Measurements from ENCODE around the gene ADH7. TPM values are rescaled to one million over a fixed set of nuclear protein-coding genes. Genes with fewer than 3 reads are reported as not detected.

ADH7 gene
- total and polyA plus RNA-seq, 2 of the 13 experiments (the other 11 are each of a cell fraction or from before 2014, with no cell fraction given): not detected

DNA sequence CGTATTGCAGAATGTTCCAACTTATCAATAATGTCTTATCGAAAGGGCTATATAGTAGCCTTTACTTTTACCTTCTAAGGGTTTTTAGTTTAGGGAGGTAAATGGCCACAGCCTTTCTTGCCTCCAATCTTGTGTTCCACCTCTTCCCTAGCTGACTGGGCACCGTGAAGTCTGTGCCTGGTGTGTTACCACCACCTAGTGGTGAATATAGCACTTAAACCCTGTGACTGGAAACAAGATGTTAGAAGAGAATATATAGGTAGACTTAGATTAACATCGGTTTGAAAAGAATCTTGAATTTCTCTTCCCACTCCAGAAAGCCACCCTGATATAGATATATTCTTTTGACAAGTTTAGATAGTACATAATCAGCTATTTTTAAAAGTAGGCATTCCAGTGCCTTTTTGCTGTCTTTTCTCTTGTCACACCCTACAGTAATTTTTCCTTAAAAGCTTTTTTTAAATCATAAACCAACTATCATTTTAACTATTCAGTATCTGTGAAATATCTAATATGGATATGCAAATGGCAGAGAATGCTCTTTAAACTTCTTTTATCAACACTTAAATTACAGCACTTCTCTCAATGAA lies 27.8 kb upstream of the ADH7 start (continued):
- TF ChIP-seq, protein P1, sequence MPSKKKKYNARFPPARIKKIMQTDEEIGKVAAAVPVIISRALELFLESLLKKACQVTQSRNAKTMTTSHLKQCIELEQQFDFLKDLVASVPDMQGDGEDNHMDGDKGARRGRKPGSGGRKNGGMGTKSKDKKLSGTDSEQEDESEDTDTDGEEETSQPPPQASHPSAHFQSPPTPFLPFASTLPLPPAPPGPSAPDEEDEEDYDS (CRISPR knock-in tag; IDR thresholded peaks at IDR 0.05): no peak
- TF ChIP-seq, protein P2, sequence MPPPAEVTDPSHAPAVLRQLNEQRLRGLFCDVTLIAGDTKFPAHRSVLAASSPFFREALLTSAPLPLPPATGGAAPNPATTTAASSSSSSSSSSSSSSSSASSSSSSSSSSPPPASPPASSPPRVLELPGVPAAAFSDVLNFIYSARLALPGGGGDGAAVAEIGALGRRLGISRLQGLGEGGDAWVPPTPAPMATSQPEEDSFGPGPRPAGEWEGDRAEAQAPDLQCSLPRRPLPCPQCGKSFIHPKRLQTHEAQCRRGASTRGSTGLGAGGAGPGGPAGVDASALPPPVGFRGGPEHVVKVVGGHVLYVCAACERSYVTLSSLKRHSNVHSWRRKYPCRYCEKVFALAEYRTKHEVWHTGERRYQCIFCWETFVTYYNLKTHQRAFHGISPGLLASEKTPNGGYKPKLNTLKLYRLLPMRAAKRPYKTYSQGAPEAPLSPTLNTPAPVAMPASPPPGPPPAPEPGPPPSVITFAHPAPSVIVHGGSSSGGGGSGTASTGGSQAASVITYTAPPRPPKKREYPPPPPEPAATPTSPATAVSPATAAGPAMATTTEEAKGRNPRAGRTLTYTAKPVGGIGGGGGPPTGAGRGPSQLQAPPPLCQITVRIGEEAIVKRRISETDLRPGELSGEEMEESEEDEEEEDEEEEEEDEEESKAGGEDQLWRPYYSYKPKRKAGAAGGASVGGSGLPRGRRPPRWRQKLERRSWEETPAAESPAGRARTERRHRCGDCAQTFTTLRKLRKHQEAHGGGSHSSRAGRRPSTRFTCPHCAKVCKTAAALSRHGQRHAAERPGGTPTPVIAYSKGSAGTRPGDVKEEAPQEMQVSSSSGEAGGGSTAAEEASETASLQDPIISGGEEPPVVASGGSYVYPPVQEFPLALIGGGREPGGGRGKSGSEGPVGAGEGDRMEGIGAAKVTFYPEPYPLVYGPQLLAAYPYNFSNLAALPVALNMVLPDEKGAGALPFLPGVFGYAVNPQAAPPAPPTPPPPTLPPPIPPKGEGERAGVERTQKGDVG (CRISPR knock-in tag; IDR thresholded peaks at IDR 0.05; ENCODE audit: borderline replicate concordance): no peak
- TF ChIP-seq SP140L (CRISPR knock-in tag; IDR thresholded peaks at IDR 0.05; ENCODE audit: borderline replicate concordance) (no peak), FOXM1 (CRISPR knock-in tag; IDR thresholded peaks at IDR 0.05) (no peak), U2AF1 (optimal IDR thresholded peaks at IDR 0.05; ENCODE audit: low read depth, low read length) (no peak), RXRB (CRISPR knock-in tag; IDR thresholded peaks at IDR 0.05; ENCODE audit: borderline replicate concordance) (peak; percentile 16; the same call in 1 of the 2 replicates), TBX3 (IDR thresholded peaks at IDR 0.05; ENCODE audit: borderline replicate concordance) (no peak), ZSCAN9 (CRISPR knock-in tag; IDR thresholded peaks at IDR 0.05; ENCODE audit: borderline replicate concordance) (no peak), SMC3 (IDR thresholded peaks at IDR 0.05; ENCODE audit: low read length) (peak; percentile 83), ZNF891 (CRISPR knock-in tag; IDR thresholded peaks at IDR 0.05) (no peak), SIX1 (CRISPR knock-in tag; IDR thresholded peaks at IDR 0.05; ENCODE audit: borderline replicate concordance) (no peak), ZNF383 (CRISPR knock-in tag; IDR thresholded peaks at IDR 0.05; ENCODE audit: borderline replicate concordance) (no peak), ARNT2 (CRISPR knock-in tag; IDR thresholded peaks at IDR 0.05; ENCODE audit: low read depth) (no peak), ZNF205 (CRISPR knock-in tag; IDR thresholded peaks at IDR 0.05) (no peak), TSC22D2 (CRISPR knock-in tag; IDR thresholded peaks at IDR 0.05; ENCODE audit: borderline replicate concordance) (0 out of 2 replicates have a peak, but pooled peaks have one; percentile 51), KLF16 (CRISPR knock-in tag; IDR thresholded peaks at IDR 0.05) (0 out of 4 replicates have a peak, but pooled peaks of 1 of the 2 experiments have one; percentile 39)
- TF ChIP-seq, protein P3, sequence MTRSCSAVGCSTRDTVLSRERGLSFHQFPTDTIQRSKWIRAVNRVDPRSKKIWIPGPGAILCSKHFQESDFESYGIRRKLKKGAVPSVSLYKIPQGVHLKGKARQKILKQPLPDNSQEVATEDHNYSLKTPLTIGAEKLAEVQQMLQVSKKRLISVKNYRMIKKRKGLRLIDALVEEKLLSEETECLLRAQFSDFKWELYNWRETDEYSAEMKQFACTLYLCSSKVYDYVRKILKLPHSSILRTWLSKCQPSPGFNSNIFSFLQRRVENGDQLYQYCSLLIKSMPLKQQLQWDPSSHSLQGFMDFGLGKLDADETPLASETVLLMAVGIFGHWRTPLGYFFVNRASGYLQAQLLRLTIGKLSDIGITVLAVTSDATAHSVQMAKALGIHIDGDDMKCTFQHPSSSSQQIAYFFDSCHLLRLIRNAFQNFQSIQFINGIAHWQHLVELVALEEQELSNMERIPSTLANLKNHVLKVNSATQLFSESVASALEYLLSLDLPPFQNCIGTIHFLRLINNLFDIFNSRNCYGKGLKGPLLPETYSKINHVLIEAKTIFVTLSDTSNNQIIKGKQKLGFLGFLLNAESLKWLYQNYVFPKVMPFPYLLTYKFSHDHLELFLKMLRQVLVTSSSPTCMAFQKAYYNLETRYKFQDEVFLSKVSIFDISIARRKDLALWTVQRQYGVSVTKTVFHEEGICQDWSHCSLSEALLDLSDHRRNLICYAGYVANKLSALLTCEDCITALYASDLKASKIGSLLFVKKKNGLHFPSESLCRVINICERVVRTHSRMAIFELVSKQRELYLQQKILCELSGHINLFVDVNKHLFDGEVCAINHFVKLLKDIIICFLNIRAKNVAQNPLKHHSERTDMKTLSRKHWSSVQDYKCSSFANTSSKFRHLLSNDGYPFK (CRISPR knock-in tag; IDR thresholded peaks at IDR 0.05; ENCODE audit: borderline replicate concordance): no peak
- TF ChIP-seq, protein P4, sequence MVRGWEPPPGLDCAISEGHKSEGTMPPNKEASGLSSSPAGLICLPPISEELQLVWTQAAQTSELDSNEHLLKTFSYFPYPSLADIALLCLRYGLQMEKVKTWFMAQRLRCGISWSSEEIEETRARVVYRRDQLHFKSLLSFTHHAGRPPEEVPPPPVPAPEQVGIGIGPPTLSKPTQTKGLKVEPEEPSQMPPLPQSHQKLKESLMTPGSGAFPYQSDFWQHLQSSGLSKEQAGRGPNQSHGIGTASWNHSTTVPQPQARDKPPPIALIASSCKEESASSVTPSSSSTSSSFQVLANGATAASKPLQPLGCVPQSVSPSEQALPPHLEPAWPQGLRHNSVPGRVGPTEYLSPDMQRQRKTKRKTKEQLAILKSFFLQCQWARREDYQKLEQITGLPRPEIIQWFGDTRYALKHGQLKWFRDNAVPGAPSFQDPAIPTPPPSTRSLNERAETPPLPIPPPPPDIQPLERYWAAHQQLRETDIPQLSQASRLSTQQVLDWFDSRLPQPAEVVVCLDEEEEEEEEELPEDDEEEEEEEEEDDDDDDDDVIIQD (CRISPR knock-in tag; IDR thresholded peaks at IDR 0.05; ENCODE audit: low read depth): no peak
- TF ChIP-seq, protein P5, sequence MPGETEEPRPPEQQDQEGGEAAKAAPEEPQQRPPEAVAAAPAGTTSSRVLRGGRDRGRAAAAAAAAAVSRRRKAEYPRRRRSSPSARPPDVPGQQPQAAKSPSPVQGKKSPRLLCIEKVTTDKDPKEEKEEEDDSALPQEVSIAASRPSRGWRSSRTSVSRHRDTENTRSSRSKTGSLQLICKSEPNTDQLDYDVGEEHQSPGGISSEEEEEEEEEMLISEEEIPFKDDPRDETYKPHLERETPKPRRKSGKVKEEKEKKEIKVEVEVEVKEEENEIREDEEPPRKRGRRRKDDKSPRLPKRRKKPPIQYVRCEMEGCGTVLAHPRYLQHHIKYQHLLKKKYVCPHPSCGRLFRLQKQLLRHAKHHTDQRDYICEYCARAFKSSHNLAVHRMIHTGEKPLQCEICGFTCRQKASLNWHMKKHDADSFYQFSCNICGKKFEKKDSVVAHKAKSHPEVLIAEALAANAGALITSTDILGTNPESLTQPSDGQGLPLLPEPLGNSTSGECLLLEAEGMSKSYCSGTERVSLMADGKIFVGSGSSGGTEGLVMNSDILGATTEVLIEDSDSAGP (CRISPR knock-in tag; IDR thresholded peaks at IDR 0.05; ENCODE audit: borderline replicate concordance): no peak

All from HepG2 (cell line).